SHP77 (cell line): ENCODE data around the gene GNE.
"Not testable (repeated sequence)": the region's sequence is repeated elsewhere in the genome, so short reads cannot be mapped to it uniquely, and the experiment has no call there.

Experiments
- DNase-seq, 2 experiments: peaks; one replicate each; lab custom pipeline; 2025; lab: John Stamatoyannopoulos, UW

The GNE gene

GRCh38 chr9:36207546-36208012 is 50.7 kb downstream of the GNE start:
- DNase-seq: no peak

GRCh38 chr9:36207016-36207415 is 51.2 kb downstream of the GNE start:
- no peak for DNase-seq

GRCh38 chr9:36204906-36205547 is 53.2 kb downstream of the GNE start:
- DNase-seq: no peak

- no peak for DNase-seq
Measured at GRCh38 chr9:36194326-36195000, 63.8 kb downstream of the GNE start.

- DNase-seq: no peak
Measured at GRCh38 chr9:36193023-36193422, 65.2 kb downstream of the GNE start.

GRCh38 chr9:36192196-36192595 is 66.1 kb downstream of the GNE start:
- DNase-seq: no peak

GRCh38 chr9:36191686-36192085 is 66.6 kb downstream of the GNE start:
- no peak for DNase-seq

- no peak for DNase-seq
Measured at GRCh38 chr9:36191290-36191645, 67.0 kb downstream of the GNE start.

GRCh38 chr9:36190388-36191289 is 67.6 kb downstream of the GNE start, which contains the start of gene CLTA:
TSS of gene CLTA (plus strand) at chr9:36190921. CDS start at chr9:36191057, 136 bp downstream.
- DNase-seq: peak; percentile 90 to 94

- no peak for DNase-seq
Measured at GRCh38 chr9:36189976-36190375, 68.3 kb downstream of the GNE start.

- no peak for DNase-seq
Measured at GRCh38 chr9:36188212-36188611, 70.0 kb downstream of the GNE start.

- DNase-seq: no peak
Measured at GRCh38 chr9:36187414-36187813, 70.8 kb downstream of the GNE start.

- not testable (repeated sequence) for DNase-seq
Measured at GRCh38 chr9:36180243-36180642, 78.0 kb downstream of the GNE start.

GRCh38 chr9:36177571-36177970 is 80.7 kb downstream of the GNE start:
- DNase-seq: no peak

- not testable (repeated sequence) for DNase-seq
Measured at GRCh38 chr9:36176496-36176895, 81.8 kb downstream of the GNE start.

- not testable (repeated sequence) for DNase-seq
Measured at GRCh38 chr9:36175209-36175608, 83.0 kb downstream of the GNE start.

- DNase-seq: no peak
Measured at GRCh38 chr9:36174731-36175130, 83.5 kb downstream of the GNE start.

- no peak for DNase-seq
Measured at GRCh38 chr9:36174271-36174670, 84.0 kb downstream of the GNE start.

- DNase-seq: no peak
Measured at GRCh38 chr9:36173861-36174260, 84.4 kb downstream of the GNE start.

GRCh38 chr9:36170531-36170930 is 87.7 kb downstream of the GNE start:
- no peak for DNase-seq

- DNase-seq: no peak
Measured at GRCh38 chr9:36169708-36170107, 88.5 kb downstream of the GNE start.

GRCh38 chr9:36169166-36169565 is 89.1 kb downstream of the GNE start, which contains the start of gene CCIN:
TSS of gene CCIN (plus strand) at chr9:36169388. CDS start at chr9:36169503, 115 bp downstream.
- no peak for DNase-seq
